ENCODE measurements around the gene MPRIP.

The MPRIP gene

GRCh38 chr17:17168401-17168800, 126.1 kb downstream of the MPRIP start:
- DNase-seq (ENCODE audit: low spot score): no peak

DNA sequence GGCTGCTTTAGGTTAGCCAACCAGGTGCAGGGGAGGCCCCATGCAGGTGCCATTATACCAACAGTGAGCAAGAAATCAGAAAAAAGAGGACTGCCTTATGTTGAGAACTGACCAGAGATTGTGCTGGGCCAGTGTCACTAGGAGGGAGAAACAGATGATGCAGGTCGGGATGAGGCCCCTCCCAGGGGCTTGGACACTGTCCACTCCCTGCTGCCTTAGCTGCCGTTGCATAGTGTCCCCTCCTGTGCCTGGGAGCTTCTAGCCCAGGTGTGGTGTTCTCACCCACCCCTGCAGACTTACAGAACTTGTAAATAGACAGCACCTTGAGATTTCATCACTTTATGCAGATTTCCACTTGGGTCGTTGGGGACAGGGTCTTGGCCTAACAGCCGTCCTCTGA, 127.1 kb downstream of the MPRIP start:
- DNase-seq (ENCODE audit: low spot score): no peak

DNA sequence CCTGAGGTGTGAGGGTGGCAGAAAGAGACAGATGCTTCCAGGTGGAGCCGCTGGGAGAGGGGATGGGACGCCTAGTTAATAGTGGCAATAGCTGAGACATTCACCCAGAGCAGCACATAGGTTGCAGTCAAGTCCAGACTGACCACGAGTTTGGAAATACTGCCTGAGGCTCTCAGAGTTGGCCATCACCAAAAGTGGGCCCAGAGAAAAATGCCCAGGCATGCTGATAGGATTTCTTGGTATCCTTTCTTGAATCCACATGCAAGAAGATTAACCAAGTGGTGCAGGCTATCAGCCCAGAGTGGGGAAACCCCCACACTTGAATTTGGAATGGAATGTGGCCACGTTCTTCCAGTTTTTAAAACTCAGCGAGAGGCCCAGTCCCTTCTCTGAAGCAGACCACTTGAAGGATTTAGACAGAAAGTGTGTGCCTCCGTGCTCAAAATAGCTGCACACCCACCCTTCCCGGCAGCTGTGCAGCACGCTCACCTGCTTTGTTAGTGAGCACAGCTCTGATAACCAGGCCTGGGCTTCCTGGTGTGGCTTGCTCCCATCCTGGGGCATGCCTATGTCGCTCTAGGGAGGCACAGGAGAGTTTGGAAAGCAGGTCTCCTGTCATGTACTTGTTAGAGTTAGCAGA, 128.2 kb downstream of the MPRIP start:
- DNase-seq (ENCODE audit: low spot score): no peak

DNA sequence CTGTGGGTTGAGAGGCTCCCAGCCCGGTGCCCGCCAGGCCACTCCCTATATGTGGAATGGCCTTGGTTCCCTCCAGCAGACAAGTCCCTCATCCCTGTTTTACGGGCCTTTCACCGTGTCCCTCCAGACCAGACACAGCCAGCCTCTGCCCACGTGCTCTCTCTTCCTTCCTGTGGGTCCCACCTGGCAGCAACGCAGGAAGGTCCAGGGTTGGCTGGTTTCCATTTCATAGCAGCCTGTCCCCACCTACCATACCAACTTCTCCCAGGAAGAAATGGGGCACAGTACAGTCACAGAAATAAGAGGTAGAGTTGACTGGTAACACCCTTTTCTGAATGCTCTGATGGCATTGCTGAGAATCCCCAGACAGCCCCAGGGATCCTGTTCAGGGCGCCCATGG, 128.9 kb downstream of the MPRIP start:
- DNase-seq (ENCODE audit: low spot score): no peak

DNA sequence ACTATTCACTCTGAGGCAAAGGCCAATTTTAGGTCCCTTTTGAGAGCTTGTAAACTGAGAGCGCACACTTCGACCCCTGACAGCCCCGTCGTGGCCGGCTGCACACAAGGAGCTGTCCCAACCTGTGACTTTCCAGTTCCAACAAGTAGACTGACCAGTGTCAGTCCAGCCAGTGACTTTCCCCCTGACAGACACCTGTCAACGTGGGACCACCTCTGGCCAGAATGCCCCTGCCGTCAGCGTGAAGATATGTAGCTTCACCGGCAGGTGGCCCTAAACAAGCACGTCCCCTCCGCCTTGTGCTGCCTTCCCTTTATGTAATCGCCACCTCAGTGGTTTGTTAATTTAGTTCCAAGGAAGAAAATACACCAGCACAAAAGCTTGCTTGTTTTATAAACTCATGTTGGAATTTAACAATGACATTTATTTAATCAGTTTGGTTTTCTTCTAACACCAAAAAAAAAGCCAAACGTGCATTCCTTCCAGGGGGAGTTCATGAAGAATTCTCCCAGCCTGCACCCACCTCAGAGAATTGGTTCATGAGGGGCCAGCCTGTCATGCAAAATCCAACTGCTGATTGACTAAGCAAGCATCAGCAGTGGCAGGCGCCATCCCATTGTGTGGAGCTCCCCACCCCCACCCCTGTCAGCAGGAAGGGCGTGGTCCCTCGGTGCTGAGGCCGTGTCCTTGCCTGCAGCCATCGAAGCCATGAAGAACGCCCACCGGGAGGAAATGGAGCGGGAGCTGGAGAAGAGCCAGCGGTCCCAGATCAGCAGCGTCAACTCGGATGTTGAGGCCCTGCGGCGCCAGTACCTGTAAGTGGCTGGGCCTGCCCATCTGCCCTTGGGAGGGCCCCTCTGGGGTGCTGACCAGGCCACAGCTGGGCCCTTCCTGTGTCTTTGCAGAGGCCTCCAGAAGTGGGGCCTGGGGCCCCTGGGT, 130.0 kb downstream of the MPRIP start:
- no peak for DNase-seq (ENCODE audit: low spot score)

DNA sequence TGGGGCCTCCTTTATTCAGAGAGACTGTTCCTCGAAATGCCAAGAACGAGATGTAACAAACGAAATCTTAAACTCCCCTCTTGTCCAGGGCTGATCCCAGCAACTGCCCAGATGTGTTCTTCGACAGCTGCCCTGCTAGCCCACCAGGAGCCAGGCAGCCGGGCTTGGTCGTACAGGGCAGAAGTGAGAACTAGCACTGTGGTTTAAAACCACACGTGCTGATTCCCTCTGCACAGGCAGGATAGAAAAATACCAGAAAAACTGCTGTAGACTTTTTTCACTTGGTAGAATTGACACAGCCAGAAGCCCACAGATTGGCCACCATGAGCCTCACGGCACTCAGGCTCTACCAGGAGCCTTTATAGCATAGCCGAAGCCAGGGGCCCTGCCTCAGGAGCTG, 130.7 kb downstream of the MPRIP start:
- DNase-seq (ENCODE audit: low spot score): no peak

- no peak for DNase-seq (ENCODE audit: low spot score)
These were observed 131.7 kb downstream of the MPRIP start for GRCh38 chr17:17173921-17174320.

GRCh38 chr17:17175340-17175739, 133.1 kb downstream of the MPRIP start:
- no peak for DNase-seq (ENCODE audit: low spot score)

GRCh38 chr17:17175917-17176316, 133.7 kb downstream of the MPRIP start:
- DNase-seq (ENCODE audit: low spot score): no peak

GRCh38 chr17:17176341-17176740, 134.1 kb downstream of the MPRIP start:
- no peak for DNase-seq (ENCODE audit: low spot score)

- no peak for DNase-seq (ENCODE audit: low spot score)
These were observed 134.9 kb downstream of the MPRIP start for GRCh38 chr17:17177176-17177575.

DNA sequence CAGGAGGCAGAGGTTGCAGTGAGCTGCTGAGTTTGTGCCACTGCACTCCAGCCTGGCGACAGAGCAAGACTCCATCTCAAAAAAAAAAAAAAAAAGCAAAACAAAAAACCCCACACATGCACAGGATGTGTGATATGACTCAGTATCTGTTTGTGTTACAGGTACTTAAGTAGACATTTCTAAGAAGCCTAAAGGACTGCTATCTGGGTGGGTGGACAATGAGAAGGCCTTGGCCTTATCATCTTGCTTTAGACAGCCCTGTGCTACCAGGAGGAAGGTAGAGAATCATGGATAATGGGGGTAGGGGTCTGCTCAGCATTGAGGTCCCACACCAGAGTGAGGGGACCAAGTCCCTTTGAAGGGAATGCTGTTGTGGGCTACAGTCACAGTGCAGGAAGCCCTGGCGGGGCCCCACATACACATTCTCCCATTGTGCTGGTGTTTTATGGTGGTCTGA, 137.1 kb downstream of the MPRIP start:
- DNase-seq (ENCODE audit: low spot score): peak; percentile 61

DNA sequence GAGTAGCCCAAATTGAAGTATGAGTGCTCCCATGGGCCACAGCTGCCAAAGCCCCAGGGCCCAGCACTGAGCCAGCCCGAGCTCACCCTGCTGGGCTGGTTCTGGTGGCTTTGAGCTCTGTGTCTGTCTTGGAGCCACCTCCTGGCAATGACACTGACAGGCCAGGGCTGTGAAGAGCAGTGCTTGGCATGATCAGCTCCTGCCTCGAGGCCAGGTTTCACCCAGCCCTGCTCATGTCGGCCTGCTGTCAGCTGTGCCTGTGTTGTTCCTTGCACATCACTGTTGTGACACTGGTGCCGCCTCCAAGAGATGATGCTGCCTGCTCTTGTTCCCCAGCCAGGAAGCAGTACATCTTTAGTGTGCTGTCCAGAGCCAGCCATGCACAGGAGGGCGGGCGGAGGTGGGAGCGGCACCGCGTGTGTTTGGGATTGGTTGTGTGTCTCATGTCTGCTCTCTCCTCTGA, 137.9 kb downstream of the MPRIP start:
- peak; percentile 36 for DNase-seq (ENCODE audit: low spot score)

GRCh38 chr17:17180741-17181525, 138.7 kb downstream of the MPRIP start:
- no peak for DNase-seq (ENCODE audit: low spot score)

DNA sequence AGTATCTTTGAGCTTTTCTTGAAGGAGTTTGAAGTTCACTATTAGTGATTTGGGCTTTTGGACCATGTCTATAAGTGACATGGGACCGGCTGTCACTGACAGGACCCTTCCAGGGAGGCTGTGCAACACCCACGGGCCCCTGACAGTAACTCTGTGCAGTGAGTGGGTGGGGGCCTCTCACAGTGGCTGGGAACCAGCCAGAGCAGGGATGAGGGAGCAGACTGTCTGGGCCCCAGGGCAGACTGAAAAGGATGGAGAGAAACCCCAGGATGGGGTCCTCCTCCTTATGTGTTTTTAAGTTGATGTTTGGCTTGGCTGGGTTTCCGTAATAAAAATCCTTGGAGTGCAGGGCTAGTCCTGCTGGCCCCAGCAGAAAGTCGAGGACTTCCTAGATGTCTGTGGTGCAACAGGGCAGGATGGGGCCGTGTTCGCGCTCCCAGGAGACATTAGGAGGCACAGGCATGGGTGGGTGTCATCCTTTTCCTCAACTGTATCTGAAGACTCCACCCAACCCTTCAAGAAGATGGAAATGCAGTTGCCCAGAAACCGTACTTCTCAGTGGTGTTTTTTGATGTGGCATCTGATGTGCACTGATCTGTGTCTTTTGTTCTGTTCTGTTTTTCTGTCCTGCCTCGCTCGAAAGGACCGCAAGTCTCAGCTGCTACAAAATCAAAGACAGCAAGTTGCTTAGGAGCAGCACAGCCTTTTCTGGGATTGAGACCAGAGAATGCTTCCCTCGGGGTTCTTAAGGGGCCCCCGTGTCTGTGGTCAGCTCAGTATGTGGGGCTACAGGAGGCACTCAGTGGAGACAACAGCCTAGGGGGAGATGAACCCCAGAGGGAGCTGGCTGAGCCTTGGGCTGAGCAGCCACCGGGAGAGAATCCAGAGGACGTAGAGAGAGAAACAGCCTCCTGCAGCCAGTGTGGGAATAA, 139.7 kb downstream of the MPRIP start:
- DNase-seq (ENCODE audit: low spot score): peak; percentile 69

DNA sequence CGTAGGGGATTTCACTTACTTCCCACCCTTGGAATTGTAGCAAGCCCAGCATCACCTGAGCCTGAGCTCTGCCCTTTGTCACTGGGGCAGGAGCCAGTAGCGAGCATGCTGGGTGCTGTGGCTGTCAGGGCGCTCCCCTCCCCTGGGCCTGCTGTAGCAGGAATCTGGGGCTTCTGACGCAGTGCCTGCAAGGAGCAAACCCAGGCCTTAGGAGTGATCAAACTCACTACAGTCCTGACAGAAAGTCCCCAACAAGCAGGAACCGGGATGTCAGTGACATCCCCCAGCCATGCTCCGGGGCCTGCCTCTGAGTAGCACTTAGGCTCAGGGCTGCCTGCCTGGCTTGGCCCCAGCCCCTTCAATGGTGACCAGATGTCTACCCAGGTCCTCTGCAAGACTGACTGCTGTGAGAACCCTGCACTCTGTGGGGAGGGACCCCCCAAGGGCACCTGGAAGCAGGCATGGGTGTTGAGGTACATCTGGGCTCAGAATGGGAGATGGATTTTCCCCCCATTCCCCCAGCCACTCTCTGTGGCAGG, 140.4 kb downstream of the MPRIP start:
- no peak for DNase-seq (ENCODE audit: low spot score)

DNA sequence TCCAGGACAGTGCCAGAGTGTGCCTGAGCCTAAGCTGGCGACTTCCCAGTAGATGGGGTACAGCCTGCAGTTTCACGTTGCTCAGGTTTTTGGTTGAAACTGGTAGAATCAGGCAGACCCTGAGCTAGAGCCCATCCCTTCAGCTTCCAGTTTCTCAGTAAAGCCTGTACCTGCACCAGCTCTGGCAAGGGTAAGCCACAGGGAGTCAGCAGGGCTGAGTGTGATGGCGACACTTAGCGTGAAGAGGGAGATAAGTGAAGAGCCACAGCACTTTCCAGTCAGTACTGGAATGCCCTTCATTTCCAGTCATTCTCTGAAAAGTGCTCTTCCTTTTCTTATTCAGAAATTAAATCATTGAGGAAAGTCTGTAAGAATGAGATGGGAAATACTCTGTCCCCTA, 141.5 kb downstream of the MPRIP start:
- no peak for DNase-seq (ENCODE audit: low spot score)

- peak; percentile 20 for DNase-seq (ENCODE audit: low spot score)
These were observed 142.9 kb downstream of the MPRIP start for GRCh38 chr17:17184985-17185757.

GRCh38 chr17:17186051-17186450, 143.8 kb downstream of the MPRIP start:
- DNase-seq (ENCODE audit: low spot score): peak; percentile 24
